ENCODE results near the gene CCDC30.

GRCh38 chr1:42482635-42483153 lies 19.6 kb downstream of the CCDC30 start:
- TF ChIP-seq CTCF (IDR thresholded peaks at IDR 0.05) (no peak), POLR2A (IDR thresholded peaks at IDR 0.05) (no peak)
